Spleen (tissue), 7 donors: ENCODE results near the gene GREB1.

Experiments used
- POLR2A ChIP-seq, 3 donors: fragments of 450-650 bp; IDR thresholded peaks; one replicate each; pipeline ENCODE4 v1.5.1; 2017; ENCODE audit warnings: antibody characterized with exemption in 3 of 3, mild to moderate bottlenecking in 1 of 3
- POLR2AphosphoS5 ChIP-seq, 3 donors: sonication (generic); formaldehyde crosslinking; IDR thresholded peaks; one replicate each; pipeline ENCODE4 v1.5.1; 2017; ENCODE audit warnings: antibody characterized with exemption in 3 of 3
- TF ChIP-seq, protein P1 (sequence below), 11 experiments: fragments of 200-600 bp in 7 of 11; fragments of 450-650 bp in 4 of 11; sonication (generic) in 4 of 11; IDR thresholded peaks in 8 of 11; conservative IDR thresholded peaks in 3 of 11; 1 replicate in 7 of 11; 2 replicates in 4 of 11; pipeline versions ENCODE4 v1.4.0 to v1.8.0; 2016 to 2021; ENCODE audit warnings: antibody characterized with exemption in 11 of 11, inconsistent platforms in 4 of 11, mild to moderate bottlenecking in 1 of 11
- donor health status: DM: no; HTN: no; CAD: no; lungs with moderate emphysema.
- donor health status: DM: no; HTN: no; CAD: no.
- donor health status: DM: no; HTN: no; CAD: no.

DNA sequence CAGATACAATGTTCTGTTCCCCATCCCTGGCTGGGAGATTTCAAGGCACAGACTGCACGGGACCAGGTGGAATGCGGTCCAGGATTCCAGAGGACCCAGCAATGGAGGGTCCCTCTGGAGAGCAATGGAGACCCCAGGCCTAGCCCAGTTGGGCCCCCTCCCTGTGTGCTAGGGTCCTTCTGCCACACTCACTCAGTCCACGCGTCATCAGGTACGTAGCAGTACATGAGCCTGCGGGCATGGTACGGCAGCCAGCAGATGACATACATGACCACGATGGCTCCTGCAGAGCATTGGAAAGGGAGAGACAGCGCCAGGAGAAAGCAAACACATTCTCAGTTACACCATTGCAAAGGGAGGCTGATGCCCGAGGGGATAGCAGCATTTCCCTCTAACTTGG is 126.0 kb downstream of the GREB1 start:
- TF ChIP-seq POLR2A (IDR thresholded peaks at IDR 0.05) (no peak), POLR2AphosphoS5 (IDR thresholded peaks at IDR 0.05) (no peak)
- TF ChIP-seq, protein P1, sequence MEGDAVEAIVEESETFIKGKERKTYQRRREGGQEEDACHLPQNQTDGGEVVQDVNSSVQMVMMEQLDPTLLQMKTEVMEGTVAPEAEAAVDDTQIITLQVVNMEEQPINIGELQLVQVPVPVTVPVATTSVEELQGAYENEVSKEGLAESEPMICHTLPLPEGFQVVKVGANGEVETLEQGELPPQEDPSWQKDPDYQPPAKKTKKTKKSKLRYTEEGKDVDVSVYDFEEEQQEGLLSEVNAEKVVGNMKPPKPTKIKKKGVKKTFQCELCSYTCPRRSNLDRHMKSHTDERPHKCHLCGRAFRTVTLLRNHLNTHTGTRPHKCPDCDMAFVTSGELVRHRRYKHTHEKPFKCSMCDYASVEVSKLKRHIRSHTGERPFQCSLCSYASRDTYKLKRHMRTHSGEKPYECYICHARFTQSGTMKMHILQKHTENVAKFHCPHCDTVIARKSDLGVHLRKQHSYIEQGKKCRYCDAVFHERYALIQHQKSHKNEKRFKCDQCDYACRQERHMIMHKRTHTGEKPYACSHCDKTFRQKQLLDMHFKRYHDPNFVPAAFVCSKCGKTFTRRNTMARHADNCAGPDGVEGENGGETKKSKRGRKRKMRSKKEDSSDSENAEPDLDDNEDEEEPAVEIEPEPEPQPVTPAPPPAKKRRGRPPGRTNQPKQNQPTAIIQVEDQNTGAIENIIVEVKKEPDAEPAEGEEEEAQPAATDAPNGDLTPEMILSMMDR (IDR thresholded peaks at IDR 0.05 in 8 of 11, conservative IDR thresholded peaks at IDR 0.05 in 3 of 11), result no peak
